SK-MEL-5 (cell line): Measurements from ENCODE around the gene ARID1B. TPM values are rescaled to one million over a fixed set of nuclear protein-coding genes. Genes with fewer than 3 reads are reported as not detected.

Experiments used
- DNase-seq: peaks from one replicate; pipeline ENCODE4 v3.0.0-alpha.2; 2016; ENCODE audit warnings: low read depth, low spot score
- in situ Hi-C: cut with HindIII; loops from 2 replicates; pipeline ENCODE4 v1.10.0; 2016; ENCODE audit warnings: low sequenced_read_pairs, high pct_unique_total_duplicates, low pct_unique_long_range_greater_than_20kb
- total RNA-seq: library from RNA; depleted of rRNA; stranded (reverse); fragments of >200 nt; shearing (Covaris generic); gene quantifications from 2 replicates; pipeline ENCODE4 v1.2.3, GENCODE V29; 2014

Gene ARID1B
- total RNA-seq, 1 experiment from 2014 or later = 20.0 TPM

DNA sequence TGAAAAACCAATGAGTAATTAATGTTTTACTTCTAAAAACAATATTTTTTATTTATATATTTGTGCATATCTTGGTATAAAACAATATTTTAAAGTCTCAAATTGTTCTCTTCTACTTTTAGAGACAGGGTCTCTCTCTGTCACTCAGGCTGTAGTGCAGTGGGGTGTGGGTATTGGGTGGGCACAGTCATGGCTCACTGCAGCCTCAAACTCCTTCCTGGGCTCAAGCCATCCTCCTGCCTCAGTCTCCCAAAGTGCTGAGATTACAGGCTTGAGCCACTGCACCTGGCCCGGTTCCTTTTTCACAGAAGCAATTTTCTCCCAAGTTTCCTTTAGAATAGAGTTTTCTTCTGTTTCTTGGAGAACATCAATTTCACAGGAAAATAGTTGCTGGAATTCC, 443.3 kb downstream of the ARID1B start:
- in situ Hi-C loops = no loop called here
- DNase-seq = no peak

DNA sequence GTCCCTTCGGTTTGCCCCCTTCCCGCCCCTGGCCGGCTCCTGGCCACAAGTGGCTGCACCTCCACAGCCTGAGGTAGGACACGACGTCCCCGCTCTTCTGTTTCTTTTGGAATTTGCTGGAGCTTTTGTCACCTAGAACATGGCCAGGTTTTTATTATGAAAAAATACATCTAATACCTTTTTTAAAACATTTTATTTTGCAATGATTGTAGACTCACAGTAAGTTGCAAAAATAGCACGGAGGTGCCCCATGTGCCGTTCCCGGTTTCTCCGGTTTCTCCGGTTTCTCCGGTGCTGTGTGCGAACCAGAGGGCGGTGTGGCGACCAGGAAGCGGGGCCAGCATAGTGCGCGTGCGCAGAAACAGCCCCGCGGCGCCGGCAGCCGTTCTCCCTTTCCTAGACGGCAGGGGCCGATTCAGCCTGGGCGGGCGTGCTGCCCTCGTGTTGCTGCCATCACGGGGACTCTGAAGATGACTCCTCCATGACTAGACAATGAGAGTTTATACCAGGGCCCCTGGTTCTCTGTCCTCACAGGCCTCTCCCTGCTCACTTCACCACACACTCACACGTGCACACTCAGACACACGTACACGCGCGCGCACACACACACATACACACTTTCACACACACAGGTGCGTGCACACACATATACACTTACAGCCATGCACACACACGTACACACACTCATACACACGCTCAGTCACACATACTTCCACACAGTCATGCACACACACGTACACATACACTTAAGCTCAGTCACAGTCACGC, 444.1 kb downstream of the ARID1B start:
- in situ Hi-C loops = no loop called here
- DNase-seq = peak; percentile 75

DNA sequence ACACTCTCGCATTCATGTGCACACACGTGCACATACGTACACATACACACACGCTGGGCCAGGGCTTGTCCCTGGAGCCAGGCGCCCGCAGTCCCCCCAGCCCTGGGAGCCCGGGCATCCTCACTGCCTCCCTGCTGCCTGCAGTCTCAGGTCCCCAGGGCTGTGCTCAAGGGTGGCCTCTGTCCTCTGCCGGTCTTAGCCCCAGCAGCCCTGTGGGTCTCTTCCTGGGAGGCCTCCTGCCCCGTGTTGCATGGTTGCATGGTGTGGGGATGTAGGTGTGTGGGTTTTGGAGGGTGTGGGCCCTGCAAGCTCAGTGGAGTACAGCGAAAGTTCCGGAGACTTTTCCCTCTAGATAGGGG, 444.6 kb downstream of the ARID1B start:
- DNase-seq = no peak
- in situ Hi-C loops = no loop called here

DNA sequence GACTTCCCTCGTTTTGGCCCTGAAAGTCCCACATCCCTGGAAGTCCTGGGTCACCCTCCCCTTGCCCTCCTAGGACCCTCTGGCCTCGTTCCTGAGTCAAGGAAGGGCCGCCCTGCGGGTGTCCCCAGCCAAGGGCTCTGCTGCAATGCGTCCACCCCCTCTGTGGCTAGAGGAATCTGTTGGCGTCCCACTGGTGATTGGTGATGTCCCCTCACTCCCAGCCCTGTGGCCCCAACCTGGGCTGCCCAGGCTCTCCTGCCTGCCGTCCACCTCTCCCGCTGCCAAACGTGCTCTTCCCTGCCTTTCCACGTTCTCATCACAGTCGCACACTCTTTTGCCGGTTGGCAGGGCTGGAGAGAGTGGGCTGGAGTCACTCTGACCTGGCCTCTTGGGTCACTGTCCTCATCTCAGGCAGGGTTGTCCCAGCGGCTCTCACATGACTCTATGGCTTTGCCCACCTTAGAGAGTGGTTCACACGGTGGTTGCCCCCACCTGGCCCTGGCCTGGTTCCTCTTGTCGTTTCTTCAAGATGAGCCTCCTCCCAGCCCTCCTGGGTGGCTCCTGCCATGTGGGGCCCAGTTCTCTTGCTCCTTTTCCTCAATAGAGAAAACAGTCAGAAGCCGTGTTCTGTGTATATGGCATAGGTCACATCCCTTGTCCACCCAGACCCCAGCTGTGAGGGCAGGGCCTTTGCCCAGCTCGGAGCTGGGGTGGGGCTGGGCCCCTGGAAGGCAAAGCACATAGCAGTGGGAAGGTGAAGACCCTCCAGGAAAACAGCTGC, 445.2 kb downstream of the ARID1B start:
- in situ Hi-C loops = no loop called here
- no peak for DNase-seq

DNA sequence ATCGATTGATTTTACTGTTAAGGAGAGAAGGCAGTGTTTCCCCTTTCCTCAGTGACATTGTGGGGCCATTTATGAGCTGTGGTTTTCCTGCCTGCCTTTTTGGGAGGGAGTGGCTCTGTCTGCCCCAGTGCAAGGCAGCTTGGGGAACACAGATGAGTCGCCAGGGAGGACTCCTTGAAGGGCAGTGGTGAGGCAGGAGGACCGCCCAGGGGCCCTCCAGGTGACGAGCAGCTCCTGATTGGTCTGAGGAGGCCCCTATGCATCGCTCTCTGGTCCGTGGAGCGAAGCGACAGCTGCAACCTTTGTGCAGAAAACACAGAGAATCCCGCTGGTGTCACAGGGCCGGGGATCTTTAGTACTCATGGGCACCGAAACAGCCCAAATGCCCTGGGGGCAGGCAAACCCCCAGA, 445.8 kb downstream of the ARID1B start:
- in situ Hi-C loops = no loop called here

DNA sequence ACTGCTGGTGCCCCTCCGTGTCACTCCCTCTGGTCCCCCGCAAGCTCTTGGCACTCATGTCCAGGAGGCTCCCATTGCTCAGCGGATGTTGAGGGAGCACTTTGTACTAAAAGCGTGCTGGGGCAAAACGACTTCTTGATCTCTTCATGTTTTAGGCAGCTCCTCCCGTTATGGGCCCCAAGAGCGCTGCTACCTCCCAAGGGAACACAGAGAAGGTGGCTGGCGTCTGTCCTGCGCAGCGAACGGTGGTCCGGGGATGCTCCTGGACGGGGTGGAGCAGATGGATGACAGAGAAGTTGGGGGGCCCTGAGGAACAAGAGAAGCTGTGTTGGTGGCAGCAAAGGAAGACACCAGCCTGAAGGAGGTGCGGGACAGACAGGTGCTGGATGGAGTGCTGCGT, 446.3 kb downstream of the ARID1B start:
- no peak for DNase-seq
- in situ Hi-C loops = no loop called here

More for the DNA sequence above, 445.8 kb downstream of the ARID1B start:
- DNase-seq = no peak

DNA sequence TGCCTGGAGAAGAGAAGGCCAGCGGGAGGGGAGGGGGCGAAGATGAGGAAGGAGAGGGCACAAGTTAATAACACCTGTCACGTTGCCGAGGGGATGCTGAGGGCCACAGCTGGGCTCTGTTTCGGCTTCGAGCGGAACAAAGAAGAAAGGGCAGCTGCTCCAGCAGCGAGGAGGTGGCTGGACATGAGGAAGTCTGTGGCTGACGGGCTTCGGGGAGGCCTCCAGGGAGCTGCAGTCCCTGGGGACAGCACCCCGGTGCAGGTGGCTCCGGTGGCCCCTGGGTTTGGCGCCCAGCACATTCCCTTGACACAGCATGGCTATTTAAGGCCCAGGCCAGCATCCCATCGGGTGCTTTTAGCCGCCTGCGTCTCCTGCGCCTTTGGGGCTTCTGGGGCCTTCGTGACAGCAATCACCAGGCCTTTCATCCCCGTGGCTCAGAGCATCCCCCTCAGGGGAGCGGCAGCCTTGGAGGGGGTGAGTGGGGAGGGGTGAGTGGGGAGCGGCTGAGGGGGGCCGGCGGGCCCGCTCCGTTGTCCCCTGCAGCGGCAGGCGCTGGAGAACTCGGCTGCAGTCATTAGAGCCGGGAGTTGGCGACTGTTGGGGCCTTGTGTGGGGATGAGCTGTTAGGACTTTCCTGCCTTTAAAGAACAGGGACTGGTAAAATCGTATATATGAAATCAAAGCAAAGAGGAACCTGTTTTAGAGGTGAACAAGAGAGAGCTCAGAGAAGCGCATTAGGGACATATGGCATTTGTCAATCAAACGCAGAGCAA, 447.2 kb downstream of the ARID1B start:
- in situ Hi-C loops = no loop called here
- no peak for DNase-seq

DNA sequence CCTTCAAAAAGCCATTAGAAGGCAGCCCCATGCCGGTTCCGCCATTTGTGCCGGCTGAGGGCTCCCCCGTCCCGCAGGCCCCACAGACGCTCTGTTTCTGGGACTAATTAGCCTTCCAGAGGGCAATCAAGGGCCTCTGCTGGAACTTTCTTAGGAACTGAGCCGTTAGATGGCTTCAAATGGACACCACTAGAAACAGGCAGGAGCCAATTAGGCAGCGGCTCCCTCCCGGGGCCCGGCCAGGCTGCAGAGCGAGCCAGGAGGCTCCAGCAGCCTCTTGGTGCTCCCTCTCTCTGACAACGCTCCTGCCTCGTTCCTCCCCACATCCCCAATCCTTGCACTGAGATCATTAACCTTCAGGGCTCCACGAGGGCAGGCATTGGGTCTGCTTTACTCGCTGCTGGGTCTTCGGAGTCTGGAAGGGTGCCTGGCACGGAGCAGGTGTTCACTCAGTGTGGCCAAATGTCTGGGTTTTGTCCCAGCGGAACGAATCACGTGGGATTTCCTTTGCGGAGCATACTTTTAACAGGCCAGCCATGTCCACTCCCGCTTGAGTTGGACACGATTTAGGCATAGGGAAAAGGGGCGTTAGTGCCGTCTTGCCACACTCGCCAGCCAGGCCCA, 447.9 kb downstream of the ARID1B start:
- in situ Hi-C loops = no loop called here
- no peak for DNase-seq

DNA sequence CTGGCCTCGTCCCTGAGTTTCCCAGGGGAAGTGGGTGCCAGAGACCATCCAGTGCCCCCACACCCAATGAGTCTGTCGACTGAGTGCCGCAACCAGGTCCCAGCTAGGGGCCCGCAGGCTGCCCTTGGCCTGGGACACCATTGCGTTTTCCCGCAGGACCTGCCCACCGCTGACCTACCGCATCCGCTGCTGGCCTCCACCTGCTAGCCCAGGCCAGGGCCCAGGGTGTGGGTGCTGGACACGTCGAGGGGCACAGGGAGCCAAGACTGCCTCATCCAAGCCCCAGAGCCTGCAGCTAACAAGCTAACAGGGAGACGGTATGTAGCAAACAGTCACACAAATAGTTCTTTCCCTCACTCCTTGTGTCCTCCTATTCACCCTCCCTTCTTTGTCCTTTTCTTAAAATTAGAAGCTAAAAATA, 448.4 kb downstream of the ARID1B start:
- no peak for DNase-seq
- in situ Hi-C loops = no loop called here

DNA sequence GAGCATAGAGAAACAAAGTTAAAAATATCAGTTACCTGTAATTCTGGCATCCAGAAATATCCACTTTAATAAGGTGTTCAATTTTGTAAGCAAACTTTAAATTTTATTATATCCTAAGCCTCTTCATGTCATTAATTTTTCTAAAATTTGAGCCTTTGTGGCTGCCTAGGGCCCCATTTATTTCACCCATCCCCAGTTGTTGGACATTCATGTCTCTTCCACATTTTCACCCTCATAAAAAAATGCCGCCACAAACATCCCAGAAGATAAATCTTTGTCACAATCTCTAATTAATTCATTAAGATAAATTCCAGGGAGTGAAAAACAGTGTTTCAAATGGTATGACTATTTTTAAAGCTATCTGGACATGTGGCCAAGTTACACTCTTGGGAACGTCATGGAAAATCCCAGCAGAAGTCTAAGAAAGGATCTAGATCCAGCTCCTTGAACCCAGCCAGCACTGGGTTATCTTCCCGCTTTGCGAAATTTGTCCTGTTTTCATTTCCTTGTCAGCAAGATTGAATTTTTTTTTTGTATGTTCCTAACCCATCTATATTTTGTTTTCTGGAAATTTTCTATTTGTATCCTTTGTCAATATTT, 448.9 kb downstream of the ARID1B start:
- DNase-seq = no peak
- in situ Hi-C loops = no loop called here

DNA sequence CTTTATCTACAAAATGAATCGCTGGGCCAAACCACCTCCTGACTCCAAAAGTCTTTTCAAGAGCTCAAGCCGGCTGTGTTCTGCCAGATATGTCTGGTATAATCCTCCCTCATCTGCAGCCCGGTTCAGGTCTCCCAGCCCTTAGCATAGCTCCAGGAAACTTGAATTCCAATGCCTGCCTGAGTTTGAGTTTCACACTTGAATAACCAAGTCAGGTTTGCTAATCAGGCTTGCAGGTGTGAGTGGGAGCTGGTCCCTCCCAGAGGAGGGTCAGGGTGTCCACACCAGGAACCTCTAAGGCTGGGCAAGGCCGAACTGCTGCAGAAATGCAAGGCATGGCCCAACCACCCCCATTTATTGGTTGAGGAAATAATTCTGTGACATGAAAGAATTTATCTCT, 449.6 kb downstream of the ARID1B start:
- DNase-seq = no peak
- in situ Hi-C loops = no loop called here

DNA sequence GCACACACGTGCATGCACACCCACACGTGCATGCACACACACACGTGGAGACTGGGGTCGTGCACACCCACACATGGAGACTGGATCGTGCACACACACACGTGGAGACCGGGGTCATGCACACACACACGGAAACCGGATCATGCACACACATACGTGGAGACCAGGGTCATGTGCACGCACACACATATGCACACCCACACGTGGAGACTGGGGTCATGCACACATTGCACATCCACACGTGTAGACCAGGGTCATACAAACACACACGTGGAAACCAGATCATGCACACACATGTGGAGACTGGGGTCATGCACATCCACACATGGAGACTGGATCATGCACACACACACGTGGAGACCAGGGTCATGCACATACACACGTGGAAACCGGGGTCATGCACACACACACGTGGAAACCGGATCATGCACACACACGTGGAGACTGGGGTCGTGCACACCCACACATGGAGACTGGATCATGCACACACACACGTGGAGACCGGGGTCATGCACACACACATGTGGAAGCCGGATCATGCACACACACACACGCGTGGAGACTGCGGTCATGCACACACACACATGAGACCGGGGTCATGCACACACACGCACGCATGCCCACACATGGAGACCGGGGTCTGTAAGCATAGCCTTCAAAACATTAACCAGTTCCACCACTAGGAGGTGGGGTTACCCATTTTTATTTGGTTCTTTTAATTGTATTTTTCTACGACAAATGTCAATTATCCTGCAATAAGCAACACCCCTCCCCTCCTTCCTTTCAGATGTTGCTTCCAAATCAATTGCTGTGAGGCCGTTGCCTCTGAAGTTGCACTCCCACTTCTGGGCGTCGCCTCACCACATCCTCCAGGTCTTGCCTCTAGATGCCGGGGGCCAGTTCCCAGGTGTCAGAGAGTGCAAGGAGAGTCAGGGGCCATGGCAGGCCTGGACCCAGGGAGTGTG, 450.3 kb downstream of the ARID1B start:
- peak; percentile 44 for DNase-seq
- in situ Hi-C loops = no loop called here

DNA sequence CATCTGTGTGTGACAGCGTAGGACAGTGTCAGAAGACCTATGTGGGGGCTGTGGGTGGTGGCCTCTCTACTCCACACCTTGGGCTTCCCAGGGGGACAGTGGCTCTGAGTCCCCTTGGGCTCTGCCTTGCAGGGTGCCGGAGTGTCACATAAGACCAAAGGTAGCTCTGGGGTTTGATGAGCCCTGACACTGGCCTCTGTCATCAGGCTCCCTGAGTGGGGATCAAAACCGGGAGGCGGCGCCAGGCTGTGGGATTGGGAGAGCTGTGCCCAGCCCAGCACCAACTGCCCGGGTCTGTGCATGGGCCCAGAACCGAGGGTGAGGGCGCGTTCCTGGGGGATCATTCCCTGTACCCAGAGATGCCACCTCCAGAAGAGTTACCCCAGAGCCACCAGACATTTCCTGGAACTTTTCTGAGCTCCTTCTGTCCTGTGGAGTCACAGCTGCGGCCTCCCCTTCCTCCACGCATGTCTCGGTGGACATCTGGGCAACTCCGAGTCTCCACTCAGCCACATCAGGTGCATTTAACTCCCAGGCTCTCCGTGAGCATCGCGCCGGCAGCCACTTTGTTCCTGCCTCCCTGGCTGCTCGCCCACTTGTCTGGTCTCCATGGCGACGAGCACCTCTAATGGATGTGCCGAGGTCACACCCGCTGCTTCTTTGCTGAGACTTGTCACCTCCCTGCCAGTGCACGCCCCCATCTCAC, 451.4 kb downstream of the ARID1B start:
- DNase-seq = no peak
- in situ Hi-C loops = no loop called here

DNA sequence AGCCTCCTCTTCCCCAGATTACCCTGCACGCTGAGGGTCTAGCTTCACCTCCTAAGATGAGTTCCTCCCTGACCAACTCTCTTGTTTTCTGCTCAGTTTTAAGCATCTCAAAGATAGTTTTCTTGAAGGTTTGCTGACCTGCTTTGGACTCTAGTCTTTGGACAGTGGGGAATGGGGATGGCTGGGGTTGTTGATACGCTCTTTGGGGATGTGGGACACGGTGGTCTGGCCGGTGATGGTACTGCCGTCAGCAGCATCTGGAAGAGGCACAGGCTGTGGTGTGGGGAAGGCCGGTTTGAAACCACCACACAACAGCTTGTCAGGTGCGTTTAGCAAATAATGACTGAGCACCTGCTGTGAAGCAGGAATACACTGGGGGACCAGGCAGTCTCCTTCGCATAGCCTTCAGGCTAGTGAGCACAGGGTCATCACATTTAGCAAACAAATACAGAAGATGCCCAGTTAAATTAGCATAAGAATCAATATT, 452.0 kb downstream of the ARID1B start:
- in situ Hi-C loops = no loop called here
- no peak for DNase-seq

DNA sequence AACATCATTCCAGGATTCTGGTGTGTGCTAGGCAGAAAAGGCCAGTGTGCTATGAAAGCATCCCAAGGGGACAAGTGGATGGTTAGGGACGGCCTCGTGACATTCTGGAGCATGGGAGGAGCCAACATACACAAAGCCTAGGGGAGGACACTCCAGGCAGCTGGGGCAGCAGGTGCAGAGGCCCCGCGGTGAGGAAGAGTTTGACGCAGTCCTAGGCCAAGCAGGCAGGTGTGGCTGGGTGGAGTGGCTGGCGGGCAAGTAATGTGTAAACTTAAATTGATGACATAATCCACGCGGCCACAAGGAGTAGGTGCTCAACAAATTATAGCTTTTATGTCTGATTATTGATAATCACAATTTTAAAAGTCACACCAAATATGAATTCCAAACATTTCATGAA, 452.5 kb downstream of the ARID1B start:
- DNase-seq = no peak
- in situ Hi-C loops = no loop called here

DNA sequence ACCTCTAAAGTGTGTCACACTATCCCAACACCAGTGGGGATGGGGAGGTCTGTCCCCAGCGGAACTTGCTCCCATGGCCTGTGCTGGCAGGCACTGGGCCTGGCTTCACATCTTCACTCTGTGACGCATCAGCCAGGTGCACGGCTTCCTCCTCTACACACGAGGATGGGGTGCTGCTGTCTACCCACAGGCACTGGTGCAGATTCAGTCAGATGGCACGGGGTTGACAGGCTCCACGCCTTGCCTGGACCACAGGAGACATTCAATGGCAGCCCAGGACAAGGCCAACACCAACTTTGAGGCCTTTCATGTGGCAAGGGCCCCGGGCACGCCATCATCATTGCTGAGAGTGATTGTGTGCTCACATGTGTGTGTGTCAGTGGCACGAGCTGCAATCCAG, 453.7 kb downstream of the ARID1B start:
- in situ Hi-C loops = no loop called here
- DNase-seq = no peak
